Suprapubic skin (tissue), 4 donors: ENCODE measurements around the gene PDCD4. TPM values are rescaled to one million over a fixed set of nuclear protein-coding genes. Genes with fewer than 3 reads are reported as not detected.

ENCODE experiments used
- DNase-seq, 2 donors: peaks; one replicate each; pipeline ENCODE4 v3.0.0-alpha.2; 2019; ENCODE audit warnings: low spot score in 2 of 2
- H3K27ac ChIP-seq: fragments of 200-600 bp; sonication (generic); one replicate; pipeline ENCODE4 v1.5.1; 2019
- H3K27me3 ChIP-seq: fragments of 200-600 bp; sonication (generic); one replicate; pipeline ENCODE4 v1.5.1; 2019
- H3K36me3 ChIP-seq: fragments of 200-600 bp; sonication (generic); one replicate; pipeline ENCODE4 v1.5.1; 2019
- H3K4me1 ChIP-seq: fragments of 200-600 bp; sonication (generic); one replicate; pipeline ENCODE4 v1.5.1; 2019
- H3K4me3 ChIP-seq: fragments of 200-600 bp; sonication (generic); one replicate; pipeline ENCODE4 v1.5.1; 2019; ENCODE audit warnings: mild to moderate bottlenecking
- H3K9me3 ChIP-seq: fragments of 200-600 bp; sonication (generic); one replicate; pipeline ENCODE4 v1.5.1; 2019
- CTCF ChIP-seq, 2 donors: fragments of 200-600 bp in 1 of 2; fragments of 450-650 bp in 1 of 2; sonication (generic) in 1 of 2; IDR thresholded peaks; one replicate each; pipeline ENCODE4 v1.5.1; 2016 to 2019; ENCODE audit warnings: antibody characterized with exemption in 2 of 2, mild to moderate bottlenecking in 1 of 2, moderate library complexity in 1 of 2
- EP300 ChIP-seq: sonication (generic); formaldehyde crosslinking; IDR thresholded peaks from one replicate; pipeline ENCODE4 v1.6.1; 2017; ENCODE audit warnings: antibody characterized with exemption
- POLR2A ChIP-seq, 2 donors: fragments of 450-650 bp; IDR thresholded peaks; one replicate each; pipeline ENCODE4 v1.6.1; 2017; ENCODE audit warnings: antibody characterized with exemption in 2 of 2, mild to moderate bottlenecking in 2 of 2, moderate library complexity in 2 of 2
- POLR2AphosphoS5 ChIP-seq, 3 donors: sonication (generic); formaldehyde crosslinking; IDR thresholded peaks; one replicate each; pipeline ENCODE4 v1.6.1; 2017; ENCODE audit warnings: antibody characterized with exemption in 3 of 3
- WGBS: methylation state at CpG from one replicate; pipeline ENCODE4 v1.1.5; 2018; 5-methylcytosine and 5-hydroxymethylcytosine counted together
- total RNA-seq, 4 donors: library from RNA; depleted of rRNA; stranded (reverse); fragments of >200 nt; gene quantifications; one replicate each; pipeline ENCODE4 v1.1.0, GENCODE V29; 2016

Gene PDCD4
- total RNA-seq, 4 donors from 2014 or later = 243 to 594 (median 293) TPM

- no peak overlapping the region for H3K27ac ChIP-seq
- 81% methylated on average over 3 of the region's 3 CpGs for WGBS
- H3K36me3 ChIP-seq = peaks cover 75% of the 10 kb centered on the region
- no peak for TF ChIP-seq POLR2AphosphoS5 (IDR thresholded peaks at IDR 0.05)
- TF ChIP-seq EP300 = no peak
- TF ChIP-seq POLR2A (IDR thresholded peaks at IDR 0.05) = no peak
- TF ChIP-seq CTCF (IDR thresholded peaks at IDR 0.05) = no peak
- H3K4me1 ChIP-seq = peaks cover 17% of the 10 kb centered on the region
- H3K27me3 ChIP-seq = no peaks in the 10 kb centered on the region
- no peak overlapping the region for H3K4me3 ChIP-seq
- no peaks in the 10 kb centered on the region for H3K9me3 ChIP-seq
- no peak for DNase-seq
Observed at GRCh38 chr10:110892602-110893288, 21.0 kb downstream of the PDCD4 start.

- peaks cover 17% of the 10 kb centered on the region for H3K4me1 ChIP-seq
- DNase-seq = no peak
- H3K4me3 ChIP-seq = no peak overlapping the region
- no peaks in the 10 kb centered on the region for H3K9me3 ChIP-seq
- H3K27me3 ChIP-seq = no peaks in the 10 kb centered on the region
- TF ChIP-seq EP300 (no peak), CTCF (IDR thresholded peaks at IDR 0.05) (peak; percentile 27 to 57), POLR2AphosphoS5 (IDR thresholded peaks at IDR 0.05) (no peak), POLR2A (IDR thresholded peaks at IDR 0.05) (no peak)
- no peak overlapping the region for H3K27ac ChIP-seq
- H3K36me3 ChIP-seq = peaks cover 80% of the 10 kb centered on the region
- WGBS = 28% methylated on average over 4 of the region's 4 CpGs
Observed at GRCh38 chr10:110893559-110894179, 21.9 kb downstream of the PDCD4 start.

GRCh38 chr10:110897184-110897583, 25.5 kb downstream of the PDCD4 start:
- Histone ChIP-seq H3K36me3 (peaks cover 70% of the 10 kb centered on the region), H3K27ac (no peak overlapping the region), H3K9me3 (no peaks in the 10 kb centered on the region), H3K4me1 (peaks cover 23% of the 10 kb centered on the region), H3K27me3 (no peaks in the 10 kb centered on the region), H3K4me3 (no peak overlapping the region)
- 79% methylated on average over 1 of the region's 1 CpG for WGBS
- DNase-seq = no peak
- TF ChIP-seq POLR2AphosphoS5 (IDR thresholded peaks at IDR 0.05) (no peak), CTCF (IDR thresholded peaks at IDR 0.05) (no peak), POLR2A (IDR thresholded peaks at IDR 0.05) (no peak), EP300 (no peak)

- Histone ChIP-seq H3K27me3 (no peaks in the 10 kb centered on the region), H3K4me1 (peaks cover 28% of the 10 kb centered on the region), H3K36me3 (peaks cover 58% of the 10 kb centered on the region), H3K27ac (no peak overlapping the region), H3K9me3 (no peaks in the 10 kb centered on the region), H3K4me3 (no peak overlapping the region)
- no peak for DNase-seq
- TF ChIP-seq POLR2A (IDR thresholded peaks at IDR 0.05) (no peak), EP300 (no peak), CTCF (IDR thresholded peaks at IDR 0.05) (no peak), POLR2AphosphoS5 (IDR thresholded peaks at IDR 0.05) (no peak)
Observed at GRCh38 chr10:110898391-110898790, 26.7 kb downstream of the PDCD4 start.

GRCh38 chr10:110900983-110901382, 29.3 kb downstream of the PDCD4 start:
- DNase-seq = no peak
- no peak overlapping the region for H3K27ac ChIP-seq
- H3K4me1 ChIP-seq = peaks cover 24% of the 10 kb centered on the region
- no peak overlapping the region for H3K4me3 ChIP-seq
- H3K9me3 ChIP-seq = no peaks in the 10 kb centered on the region
- 75% methylated on average over 2 of the region's 2 CpGs for WGBS
- no peaks in the 10 kb centered on the region for H3K27me3 ChIP-seq
- TF ChIP-seq CTCF (IDR thresholded peaks at IDR 0.05) (no peak), POLR2AphosphoS5 (IDR thresholded peaks at IDR 0.05) (peak in 1 of 3 donors; percentile 41)
- peaks cover 41% of the 10 kb centered on the region for H3K36me3 ChIP-seq
